IMR-90 (cell line): ENCODE measurements around the gene SLC5A2. TPM values are rescaled to one million over a fixed set of nuclear protein-coding genes. Genes with fewer than 3 reads are reported as not detected.
"Not testable (repeated sequence)": the region's sequence is repeated elsewhere in the genome, so short reads cannot be mapped to it uniquely, and the experiment has no call there.

ENCODE experiments used
- ATAC-seq: fragments of 200-7000 bp; cut with Tn5 transposase; 2 replicates; pipeline ENCODE4 v1.9.1; 2020; ENCODE audit warnings: low read depth, mild to moderate bottlenecking, moderate library complexity
- BruUV-seq: library from RNA; stranded (reverse); fragments of 400-500 nt; replicated peaks from 2 replicates; lab custom pipeline; 2021; lab: Mats Ljungman, UMichigan
- CTCF ChIA-PET: fragments of 300-600 bp; formaldehyde crosslinking; extraction: SDS; loops from one replicate; lab custom pipeline; 2021; ENCODE audit warnings: antibody characterized with exemption; lab: Yijun Ruan, JAX
- POLR2A ChIA-PET: fragments of 300-600 bp; sonication (Branson Sonifier 250); formaldehyde crosslinking; loops from one replicate; lab custom pipeline; 2022; ENCODE audit warnings: antibody characterized with exemption; ENCODE audit not compliant: unreplicated experiment; lab: Charles Lee
- DNase-seq: peaks from one replicate; pipeline ENCODE4 v3.0.0; 2013
- H2AFZ ChIP-seq: replicated peaks from 2 replicates; pipeline ENCODE3; 2013; ENCODE audit warnings: low read length, mild to moderate bottlenecking; ENCODE audit not compliant: poor library complexity
- H2AK5ac ChIP-seq: 2 replicates; pipeline ENCODE4 v1.6.1; 2013; ENCODE audit warnings: low read depth, low read length, inconsistent platforms
- H2AK9ac ChIP-seq: replicated peaks from 2 replicates; pipeline ENCODE3; 2013; ENCODE audit warnings: mild to moderate bottlenecking, low read depth, low read length, moderate library complexity; ENCODE audit not compliant: poor library complexity
- H2BK120ac ChIP-seq: 2 replicates; pipeline ENCODE4 v1.6.1; 2013; ENCODE audit warnings: low read depth, low read length, inconsistent platforms
- H2BK15ac ChIP-seq: 3 replicates; pipeline ENCODE4 v1.6.1; 2013; ENCODE audit warnings: low read depth, low read length, inconsistent platforms
- H2BK20ac ChIP-seq: 2 replicates; pipeline ENCODE4 v1.6.1; 2013; ENCODE audit warnings: low read depth, mild to moderate bottlenecking, inconsistent platforms, low read length, moderate library complexity
- H2BK5ac ChIP-seq: 2 replicates; pipeline ENCODE4 v1.6.1; 2013; ENCODE audit warnings: mild to moderate bottlenecking, low read depth, low read length, inconsistent platforms; ENCODE audit not compliant: poor library complexity, severe bottlenecking
- H3K14ac ChIP-seq: replicated peaks from 2 replicates; pipeline ENCODE4 v1.6.1; 2013; ENCODE audit warnings: low read depth, low read length, inconsistent platforms
- H3K18ac ChIP-seq: 2 replicates; pipeline ENCODE4 v1.6.1; 2013; ENCODE audit warnings: low read depth, low read length, control low read depth
- H3K23ac ChIP-seq: 2 replicates; pipeline ENCODE4 v1.6.1; 2013; ENCODE audit warnings: low read depth, low read length, inconsistent platforms
- H3K27ac ChIP-seq: 2 replicates; pipeline ENCODE4 v1.5.1; 2013; ENCODE audit warnings: mild to moderate bottlenecking, control low read depth, low read length; ENCODE audit not compliant: insufficient read depth
- H3K27me3 ChIP-seq: 2 replicates; pipeline ENCODE4 v1.6.1; 2013; ENCODE audit warnings: low read length; ENCODE audit not compliant: control insufficient read depth, insufficient read depth
- H3K36me3 ChIP-seq: 2 replicates; pipeline ENCODE4 v1.6.1; 2013; ENCODE audit warnings: low read length, mixed read lengths; ENCODE audit not compliant: control insufficient read depth, insufficient read depth
- H3K4ac ChIP-seq: 2 replicates; pipeline ENCODE4 v1.6.1; 2013; ENCODE audit warnings: low read depth, low read length, inconsistent platforms
- H3K4me1 ChIP-seq: 2 replicates; pipeline ENCODE4 v1.6.1; 2013; ENCODE audit warnings: low read length, mixed read lengths; ENCODE audit not compliant: control insufficient read depth, insufficient read depth
- H3K4me2 ChIP-seq: 2 replicates; pipeline ENCODE4 v1.6.1; 2013; ENCODE audit warnings: low read depth, mild to moderate bottlenecking, control low read depth, low read length, moderate library complexity
- H3K4me3 ChIP-seq: 2 replicates; pipeline ENCODE4 v1.5.1; 2013; ENCODE audit warnings: low read depth, mild to moderate bottlenecking, control low read depth, low read length, moderate library complexity; ENCODE audit not compliant: insufficient read depth
- H3K56ac ChIP-seq: 2 replicates; pipeline ENCODE4 v1.6.1; 2013; ENCODE audit warnings: low read length, inconsistent platforms; ENCODE audit not compliant: insufficient read depth; ENCODE audit errors: extremely low read depth
- H3K79me1 ChIP-seq, 2 experiments: 2 replicates each; pipeline ENCODE4 v1.6.1; 2013; ENCODE audit warnings: low read length in 2 of 2, inconsistent platforms in 1 of 2, low read depth in 1 of 2
- H3K9ac ChIP-seq: 2 replicates; pipeline ENCODE4 v1.6.1; 2013; ENCODE audit warnings: low read depth, low read length, control low read depth
- H3K9me1 ChIP-seq: 2 replicates; pipeline ENCODE4 v1.6.1; 2013; ENCODE audit warnings: low read length, inconsistent platforms; ENCODE audit not compliant: insufficient read depth
- H3K9me3 ChIP-seq: 2 replicates; pipeline ENCODE4 v1.6.1; 2013; ENCODE audit warnings: low read length; ENCODE audit not compliant: control insufficient read depth, insufficient read depth
- H4K20me1 ChIP-seq: 2 replicates; pipeline ENCODE4 v1.6.1; 2013; ENCODE audit warnings: low read length, inconsistent platforms; ENCODE audit not compliant: insufficient read depth
- H4K5ac ChIP-seq: 2 replicates; pipeline ENCODE4 v1.6.1; 2013; ENCODE audit warnings: mild to moderate bottlenecking, low read depth, low read length, control low read depth
- H4K8ac ChIP-seq, 2 experiments: 2 replicates each; pipeline ENCODE4 v1.6.1; 2013; ENCODE audit warnings: low read depth in 2 of 2, low read length in 2 of 2, control low read depth in 1 of 2, inconsistent platforms in 1 of 2
- H4K91ac ChIP-seq: 2 replicates; pipeline ENCODE4 v1.6.1; 2013; ENCODE audit warnings: low read depth, low read length, inconsistent platforms; ENCODE audit not compliant: insufficient read depth
- CEBPB ChIP-seq: IDR thresholded peaks from 2 replicates; pipeline ENCODE4 v1.6.1; 2012; ENCODE audit warnings: low read depth, low read length, improper control_type of control experiment
- RFX5 ChIP-seq: IDR thresholded peaks from 2 replicates; pipeline ENCODE4 v1.8.0; 2012; ENCODE audit warnings: low read depth, mild to moderate bottlenecking, low read length, moderate library complexity
- whole genome bisulfite sequencing, 2 experiments: methylation state at CpG; one replicate each; pipeline versions ENCODE4 v1.1.5 to v1.1.7; 2013; ENCODE audit warnings: missing lambda C conversion rate in 2 of 2; ENCODE audit not compliant: insufficient read length in 1 of 2; ENCODE audit errors: extremely low coverage in 2 of 2; 5-methylcytosine and 5-hydroxymethylcytosine counted together
- dilution Hi-C: fragments of 300-500 bp; cut with HindIII; formaldehyde crosslinking; loops from one replicate; pipeline ENCODE4 v1.14.3; 2018; ENCODE audit warnings: low sequenced_read_pairs; ENCODE audit not compliant: unreplicated experiment
- in situ Hi-C: fragments of 300-500 bp; cut with MboI; formaldehyde crosslinking; loops from 3 replicates; pipeline ENCODE4 v1.14.3; 2019; ENCODE audit warnings: low sequenced_read_pairs, inconsistent platforms, mixed read lengths
- intact Hi-C: fragments of 100-400 bp; cut with micrococcal nuclease; formaldehyde crosslinking; loops from 2 replicates; pipeline ENCODE4 v1.10.0; 2022
- polyA plus RNA-seq, 3 experiments: library from polyadenylated mRNA; depleted of rRNA; stranded (reverse); fragments of >200 nt; gene quantifications; 2 replicates each; pipeline ENCODE4 v1.2.3, GENCODE V29; 2012; ENCODE audit warnings: low replicate concordance in 1 of 3
- total RNA-seq: library from RNA; depleted of rRNA; stranded (reverse); fragments of >200 nt; gene quantifications from 2 replicates; pipeline ENCODE4 v1.2.3, GENCODE V29; 2012
- TF ChIP-seq, protein P1 (sequence below): fragments of 150-350 bp; IDR thresholded peaks from 2 replicates; pipeline ENCODE4 v1.6.1; 2016; ENCODE audit warnings: low read depth, mild to moderate bottlenecking, low read length, moderate library complexity, borderline replicate concordance

SLC5A2 gene
- total and polyA plus RNA-seq, 2 of the 4 experiments (the other 2 are of a cell fraction): not detected

DNA sequence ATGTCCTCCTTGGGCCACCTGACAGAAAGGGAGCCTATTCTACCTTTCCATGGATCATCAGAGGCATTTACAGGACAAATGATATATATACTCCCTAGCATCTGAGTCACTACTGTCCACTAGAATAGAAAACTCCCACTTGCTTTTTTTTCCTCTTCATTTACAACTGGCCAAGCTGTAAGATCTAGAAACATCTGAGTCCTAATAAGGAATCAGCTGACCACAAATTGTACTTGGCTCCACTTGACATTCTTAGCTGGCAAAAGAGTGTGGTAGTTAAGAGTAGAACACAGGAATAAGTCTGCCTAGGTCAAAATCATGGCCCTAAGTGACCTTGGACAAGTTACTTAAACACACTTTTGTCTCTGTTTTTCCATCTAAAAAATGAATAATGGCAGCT, 20.1 kb downstream of the SLC5A2 start:
- Histone ChIP-seq H2BK5ac (no peak overlapping the region), H3K14ac (no peak overlapping the region), H3K36me3 (peaks cover 39% of the 10 kb centered on the region), H4K20me1 (peaks cover 13% of the 10 kb centered on the region; the same call in 1 of the 2 replicates), H3K4ac (no peak overlapping the region), H3K18ac (no peak overlapping the region), H3K9ac (no peak overlapping the region), H3K4me1 (peaks cover 7% of the 10 kb centered on the region), H2BK15ac (no peak overlapping the region), H2BK120ac (no peak overlapping the region), H3K27me3 (no peaks in the 10 kb centered on the region), H3K56ac (no peak overlapping the region), H2AFZ (no peak overlapping the region), H3K4me2 (no peak overlapping the region), H3K23ac (no peak overlapping the region), H3K4me3 (no peak overlapping the region), H2AK5ac (no peak overlapping the region), H2BK20ac (no peak overlapping the region), H3K27ac (no peak overlapping the region), H3K79me1 (peaks cover 33 to 83% of the 10 kb centered on the region in 2 experiments), H4K8ac (no peak overlapping the region), H3K9me3 (no peaks in the 10 kb centered on the region), H4K91ac (no peak overlapping the region), H3K9me1 (peaks cover 17% of the 10 kb centered on the region), H2AK9ac (no peak overlapping the region), H4K5ac (no peak overlapping the region)
- no TSS peak for BruUV-seq
- POLR2A ChIA-PET: interaction anchor here (0.6 kb wide), 1 partner anchor 13 kb away, joined by 3 read pairs; no protein-coding TSS in a partner anchor
- in situ Hi-C loops (loop anchor here (10.0 to 25.0 kb wide), 2 partner anchors 58 to 209 kb away; partner anchors contain the start of gene ZNF843), dilution Hi-C loops (no loop called here), intact Hi-C loops (loop anchor here (10.0 kb wide), 1 partner anchor 58 kb away; the partner anchor contains the start of gene ZNF843)
- DNase-seq (peak; percentile 43), ATAC-seq (no peak)
- TF ChIP-seq, protein P1, sequence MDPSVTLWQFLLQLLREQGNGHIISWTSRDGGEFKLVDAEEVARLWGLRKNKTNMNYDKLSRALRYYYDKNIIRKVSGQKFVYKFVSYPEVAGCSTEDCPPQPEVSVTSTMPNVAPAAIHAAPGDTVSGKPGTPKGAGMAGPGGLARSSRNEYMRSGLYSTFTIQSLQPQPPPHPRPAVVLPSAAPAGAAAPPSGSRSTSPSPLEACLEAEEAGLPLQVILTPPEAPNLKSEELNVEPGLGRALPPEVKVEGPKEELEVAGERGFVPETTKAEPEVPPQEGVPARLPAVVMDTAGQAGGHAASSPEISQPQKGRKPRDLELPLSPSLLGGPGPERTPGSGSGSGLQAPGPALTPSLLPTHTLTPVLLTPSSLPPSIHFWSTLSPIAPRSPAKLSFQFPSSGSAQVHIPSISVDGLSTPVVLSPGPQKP: no peak
- no peak for TF ChIP-seq CEBPB
- no peak for TF ChIP-seq RFX5
- CTCF ChIA-PET: no interaction called here

DNA sequence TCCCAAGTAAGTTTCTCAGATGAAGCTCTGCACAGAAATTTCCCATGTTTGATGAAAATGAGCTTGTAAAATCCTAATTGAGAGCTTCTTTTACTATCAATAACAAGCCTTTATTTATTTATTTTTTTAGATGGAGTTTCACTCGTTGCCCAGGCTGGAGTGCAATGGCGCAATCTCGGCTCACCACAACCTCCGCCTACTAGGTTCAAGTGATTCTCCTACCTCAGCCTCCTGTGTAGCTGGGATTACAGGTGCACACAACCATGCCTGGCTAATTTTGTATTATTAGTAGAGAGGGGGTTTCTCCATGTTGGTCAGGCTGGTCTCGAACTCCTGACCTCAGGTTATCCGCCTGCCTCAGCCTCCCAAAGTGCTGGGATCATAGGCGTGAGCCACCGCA, 20.6 kb downstream of the SLC5A2 start:
- CTCF ChIA-PET, H3K14ac ChIP-seq, H2BK5ac ChIP-seq, H3K4me1 ChIP-seq, H3K9ac ChIP-seq, H2BK15ac ChIP-seq, H3K56ac ChIP-seq, H3K18ac ChIP-seq, H4K5ac ChIP-seq, H2AK9ac ChIP-seq, H3K27me3 ChIP-seq, H2BK20ac ChIP-seq, BruUV-seq, H2AFZ ChIP-seq, H3K23ac ChIP-seq, H3K4me3 ChIP-seq, H4K91ac ChIP-seq, dilution Hi-C loops, ATAC-seq, H3K4me2 ChIP-seq, H4K8ac ChIP-seq, H3K9me3 ChIP-seq, H3K27ac ChIP-seq, H2BK120ac ChIP-seq, DNase-seq, H2AK5ac ChIP-seq, H3K4ac ChIP-seq: not testable (repeated sequence)
- in situ Hi-C loops (loop anchor here (10.0 to 25.0 kb wide), 2 partner anchors 59 to 209 kb away; partner anchors contain the start of gene ZNF843), intact Hi-C loops (loop anchor here (10.0 kb wide), 1 partner anchor 59 kb away; the partner anchor contains the start of gene ZNF843)
- Histone ChIP-seq H3K79me1 (peaks cover 30 to 80% of the 10 kb centered on the region in 2 experiments), H4K20me1 (peaks cover 13% of the 10 kb centered on the region; the same call in 1 of the 2 replicates), H3K36me3 (peaks cover 33% of the 10 kb centered on the region), H3K9me1 (peaks cover 17% of the 10 kb centered on the region)
- POLR2A ChIA-PET: interaction anchor here (0.6 kb wide), 2 partner anchors 13 to 281 kb away, joined by 3 to 7 read pairs; no protein-coding TSS in a partner anchor
- 97% methylated on average over 4 of the region's 8 CpGs; no CpG with 5 or more reads in 1 of the 2 experiments for WGBS, 2 experiments
